Inferior parietal cortex (tissue), 1 donor: ENCODE data around the gene VAMP1.
"Not testable (repeated sequence)": the region's sequence is repeated elsewhere in the genome, so short reads cannot be mapped to it uniquely, and the experiment has no call there.

Experiments used
- DNase-seq: peaks from one replicate; pipeline ENCODE4 v3.0.0-alpha.2; 2016; ENCODE audit errors: extremely low spot score

Gene VAMP1

DNA sequence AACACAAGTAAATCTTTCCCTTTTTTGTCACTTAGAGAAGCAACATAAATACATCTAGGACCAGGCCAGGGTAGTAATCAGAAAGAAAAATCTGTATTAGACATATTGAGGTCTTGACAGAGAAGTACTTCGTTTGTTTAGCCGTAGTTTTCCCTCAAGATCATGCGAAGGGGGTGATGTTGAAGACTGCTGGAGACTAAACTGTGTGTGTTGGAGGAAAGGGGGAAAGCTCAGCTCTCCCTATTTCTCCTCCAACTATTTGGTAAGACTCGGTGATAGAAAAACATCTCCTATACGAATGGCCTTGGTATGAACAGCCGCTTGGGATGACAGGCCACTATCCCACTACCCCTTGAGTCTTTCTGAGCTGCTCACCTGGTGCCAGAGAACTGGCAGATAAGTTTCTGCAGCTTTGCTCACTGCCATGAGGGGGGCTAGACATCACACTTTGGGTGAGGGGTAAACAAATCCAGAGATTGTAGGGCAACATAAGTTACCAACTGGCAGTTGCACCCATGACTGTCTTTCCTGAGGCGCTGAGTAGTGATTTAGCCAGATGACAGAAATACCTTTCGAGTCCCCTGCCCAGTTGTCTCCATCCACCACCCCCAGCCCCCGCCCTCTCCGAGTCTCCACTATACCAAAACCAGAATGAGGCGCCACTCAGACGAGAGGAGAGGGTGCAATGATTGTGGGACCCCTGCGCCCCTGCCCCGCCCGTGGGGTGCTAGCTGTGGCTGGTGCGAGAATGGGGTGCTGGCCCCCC is 685 bp downstream of the VAMP1 start:
- no peak for DNase-seq

DNA sequence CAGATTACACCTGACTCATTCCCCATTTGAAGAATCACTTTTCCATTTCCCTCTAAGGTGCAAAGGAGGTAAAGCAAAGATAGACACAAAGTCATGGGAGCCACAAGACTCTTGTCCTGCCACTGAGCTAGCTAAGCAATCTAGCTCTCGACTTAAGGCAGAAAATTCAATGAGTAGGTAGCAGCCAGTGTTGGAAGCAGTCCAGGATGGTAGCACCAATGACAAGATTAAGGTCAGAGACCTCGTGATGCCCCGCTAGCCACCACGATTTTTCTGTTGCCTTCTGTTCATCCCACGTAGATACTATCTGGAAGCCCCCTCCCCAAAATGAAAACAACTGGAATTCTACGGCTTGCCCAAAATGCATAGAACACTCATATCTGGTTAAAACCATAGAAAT is 1.4 kb downstream of the VAMP1 start:
- no peak for DNase-seq

DNA sequence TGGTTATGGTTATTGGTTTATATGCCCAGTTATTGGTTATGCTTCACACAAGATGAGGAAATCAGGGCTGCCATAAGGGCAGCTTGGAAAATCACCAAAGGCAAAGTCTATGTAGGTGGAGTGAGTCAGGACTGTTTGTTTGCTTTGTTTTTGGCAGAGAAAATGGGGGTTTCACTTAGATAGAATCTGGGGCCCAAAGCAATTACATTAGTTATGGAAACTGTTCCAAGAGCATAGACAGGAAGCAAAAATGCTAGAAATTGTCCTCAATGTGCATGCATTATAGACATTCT is 2.2 kb downstream of the VAMP1 start:
- no peak for DNase-seq

DNA sequence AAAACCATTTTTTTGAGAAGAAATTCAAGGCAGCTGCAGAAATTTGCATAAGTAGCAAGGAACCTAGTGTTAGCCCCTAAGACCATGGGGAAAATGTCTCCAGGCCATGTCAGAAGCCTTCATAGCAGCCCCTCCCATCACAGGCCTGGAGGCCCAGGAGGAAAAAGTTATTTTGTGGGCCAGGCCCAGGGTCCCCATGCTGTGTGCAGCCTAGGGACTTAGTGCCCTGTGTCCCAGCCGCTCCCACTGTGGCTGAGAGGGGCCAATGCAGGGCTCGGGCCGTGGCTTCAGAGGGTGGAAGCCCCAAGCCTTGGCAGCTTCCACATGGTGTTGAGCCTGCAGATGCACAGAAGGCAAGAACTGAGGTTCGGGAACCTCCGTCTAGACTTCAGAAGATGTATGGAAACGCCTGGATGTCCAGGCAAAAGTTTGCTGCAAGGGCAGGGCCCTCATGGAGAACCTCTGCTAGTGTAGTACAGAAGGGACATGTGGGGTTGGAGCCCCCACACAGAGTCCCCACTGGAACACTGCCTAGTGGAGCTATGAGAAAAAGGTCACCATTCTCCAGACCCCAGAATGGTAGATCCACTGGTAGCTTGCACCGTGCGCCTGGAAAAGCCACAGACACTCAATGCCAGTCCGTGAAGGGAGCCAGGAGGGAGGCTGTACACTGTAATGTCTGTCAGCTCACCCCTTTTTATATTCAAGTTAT is 2.8 kb downstream of the VAMP1 start:
- not testable (repeated sequence) for DNase-seq

DNA sequence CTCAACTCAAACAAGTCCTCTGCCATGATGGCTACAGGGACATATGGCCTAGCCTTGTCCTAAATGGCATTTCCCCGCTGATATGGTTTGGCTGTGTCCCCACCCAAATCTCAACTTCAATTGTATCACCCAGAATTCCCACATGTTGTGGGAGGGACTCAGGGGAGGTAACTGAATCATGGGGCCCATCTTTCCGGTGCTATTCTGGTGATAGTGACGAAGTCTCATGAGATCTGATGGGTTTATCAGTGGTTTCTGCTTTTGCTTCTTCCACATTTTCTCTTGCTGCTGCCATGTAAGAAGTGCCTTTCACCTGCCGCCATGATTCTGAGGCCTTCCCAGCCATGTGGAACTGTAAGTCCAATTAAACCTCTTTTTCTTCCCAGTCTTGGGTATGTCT is 3.7 kb downstream of the VAMP1 start:
- DNase-seq, result not testable (repeated sequence)

DNA sequence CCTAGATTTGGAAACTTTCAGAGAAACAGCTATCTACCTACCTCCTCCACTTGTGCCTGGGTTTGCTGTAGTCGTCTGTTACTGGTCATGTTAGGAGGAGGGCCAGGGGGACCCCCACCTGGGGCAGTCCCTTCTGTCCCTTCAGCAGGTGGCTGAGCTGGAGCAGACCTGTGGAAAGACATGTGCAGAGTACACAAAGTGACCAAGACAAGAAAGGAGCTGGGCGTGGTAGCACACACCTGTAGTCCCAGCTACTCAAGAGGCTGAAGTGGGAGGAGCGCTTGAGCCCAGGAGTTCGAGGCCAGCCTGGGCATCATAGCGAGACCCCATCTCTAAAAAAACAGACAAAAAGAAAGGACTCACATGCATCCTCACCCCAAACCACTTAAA is 4.3 kb downstream of the VAMP1 start:
- DNase-seq, result no peak

DNA sequence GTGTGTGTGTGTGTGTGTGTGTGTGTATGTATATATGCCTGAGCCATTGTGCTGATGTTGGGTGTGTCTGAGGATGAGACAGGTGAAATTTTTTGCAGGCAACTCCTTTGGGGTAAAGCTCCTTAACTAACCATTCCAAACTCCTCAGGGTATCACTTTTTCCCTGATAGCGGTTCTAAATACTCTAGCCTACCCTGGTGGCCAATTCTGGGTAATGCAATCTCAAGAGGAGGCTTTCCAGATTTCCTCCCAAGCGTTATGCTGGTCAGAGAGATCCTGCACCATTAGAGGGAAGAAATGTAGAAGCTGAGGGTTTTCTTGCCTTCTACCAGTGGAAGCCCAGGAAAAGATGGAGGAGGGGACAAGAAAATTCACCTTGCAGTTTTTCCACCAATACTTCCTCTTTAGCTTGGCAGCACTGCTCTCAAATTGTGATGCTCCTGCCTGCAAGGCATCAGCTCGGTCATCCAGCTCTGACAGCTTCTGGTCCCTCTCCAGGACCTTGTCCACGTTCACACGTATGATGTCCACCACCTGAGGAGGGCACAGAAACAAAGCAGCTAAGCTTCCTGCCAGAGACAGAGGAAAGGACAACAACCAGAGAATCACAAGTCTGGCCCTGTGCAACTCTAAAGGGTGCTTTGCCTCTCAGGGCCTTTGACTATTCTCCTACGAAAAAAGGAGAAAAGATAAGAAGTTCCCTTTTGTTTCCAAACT is 4.9 kb downstream of the VAMP1 start:
- peak; percentile 82 for DNase-seq

DNA sequence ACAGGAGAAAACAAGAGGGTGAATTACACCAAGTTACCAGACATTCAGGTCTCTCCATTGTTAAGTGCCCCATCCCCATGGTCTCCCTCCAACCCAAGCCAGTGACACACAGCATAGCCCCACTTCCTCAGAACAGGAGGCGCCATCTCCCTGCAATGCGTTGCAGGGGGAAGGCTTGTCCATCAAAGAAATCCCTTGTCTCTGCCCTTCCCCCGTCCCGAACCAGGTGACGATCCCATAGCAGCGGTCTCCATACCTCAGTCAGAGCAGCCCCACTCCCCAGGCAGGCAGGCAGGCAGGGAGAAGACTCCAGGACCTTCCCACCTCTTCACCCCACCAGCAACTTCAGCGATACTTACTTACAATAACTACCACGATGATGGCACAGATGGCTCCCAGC is 5.9 kb downstream of the VAMP1 start:
- DNase-seq, result no peak

DNA sequence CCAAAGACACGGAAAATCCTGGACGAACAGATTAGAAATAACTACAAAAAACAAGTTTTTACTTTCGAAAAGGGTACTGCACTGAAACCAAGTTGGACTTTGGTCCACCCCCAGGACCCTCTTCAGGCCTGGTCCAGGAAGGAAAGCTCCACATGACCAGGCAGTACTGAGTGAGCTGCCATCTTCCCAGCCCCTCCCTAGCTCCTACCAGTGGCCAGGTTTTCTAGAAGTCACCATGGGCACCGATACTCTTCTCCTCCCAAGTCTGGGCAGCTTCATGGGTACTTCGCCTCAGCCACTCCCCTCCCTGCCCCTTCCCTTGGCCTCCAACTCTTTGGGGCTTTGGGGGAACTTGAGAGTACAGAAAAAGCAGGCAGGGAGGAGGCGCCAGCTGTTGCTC is 6.6 kb downstream of the VAMP1 start:
- no peak for DNase-seq

DNA sequence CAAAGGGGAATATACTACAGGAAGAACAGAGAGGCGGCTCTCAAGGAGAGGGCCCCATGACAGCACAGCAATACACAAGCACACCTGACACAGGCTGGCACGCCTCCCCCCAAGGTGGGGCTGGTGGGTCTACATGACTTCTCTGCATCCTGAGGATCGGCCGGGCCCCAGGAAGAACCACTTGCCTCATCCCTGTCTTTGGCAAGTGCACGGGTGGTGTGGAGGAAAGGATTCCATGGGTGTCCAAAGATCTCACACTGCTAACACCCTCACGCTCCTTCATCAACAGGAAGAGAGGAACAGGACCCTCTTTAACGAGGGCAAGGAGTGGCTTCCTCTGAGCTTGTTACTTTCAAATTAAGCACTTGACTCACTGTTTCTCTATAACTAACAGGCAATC is 7.3 kb downstream of the VAMP1 start:
- DNase-seq, result no peak

DNA sequence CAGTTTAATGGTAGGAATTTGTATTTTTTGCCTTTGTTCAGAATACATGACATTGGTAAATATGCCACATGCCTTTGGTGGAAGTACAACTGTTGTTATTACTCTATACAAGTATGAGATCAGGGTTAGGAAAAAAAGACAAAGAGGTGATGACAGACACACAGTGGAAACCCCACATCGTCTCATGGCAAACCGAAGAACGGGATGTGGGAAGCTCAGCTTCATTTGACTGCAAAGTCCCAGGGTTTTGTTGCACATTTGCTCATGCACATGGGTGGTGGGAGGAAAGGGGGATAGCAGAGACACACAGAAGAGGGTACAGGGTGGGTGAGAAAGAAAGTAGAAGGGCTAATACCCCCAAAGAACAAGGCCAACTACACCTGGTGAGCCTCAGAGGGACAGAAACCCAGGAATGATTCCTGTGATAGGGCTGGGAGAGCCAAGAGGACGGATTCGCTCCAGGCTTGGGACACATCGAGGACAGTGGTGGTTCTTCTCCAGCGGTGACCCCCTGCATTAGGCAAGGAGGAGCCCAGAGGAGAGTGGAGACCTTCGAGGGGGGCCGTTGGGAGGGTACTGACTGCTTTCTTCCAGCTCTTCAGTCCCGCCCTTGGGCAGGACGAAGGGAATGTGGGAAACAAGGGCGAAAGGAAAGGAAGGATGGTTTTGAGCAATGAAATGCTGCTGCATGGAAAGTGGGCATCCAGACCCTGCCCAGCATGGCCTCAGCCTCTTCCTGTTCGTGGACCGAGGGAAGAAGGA is 8.1 kb downstream of the VAMP1 start:
- no peak for DNase-seq

DNA sequence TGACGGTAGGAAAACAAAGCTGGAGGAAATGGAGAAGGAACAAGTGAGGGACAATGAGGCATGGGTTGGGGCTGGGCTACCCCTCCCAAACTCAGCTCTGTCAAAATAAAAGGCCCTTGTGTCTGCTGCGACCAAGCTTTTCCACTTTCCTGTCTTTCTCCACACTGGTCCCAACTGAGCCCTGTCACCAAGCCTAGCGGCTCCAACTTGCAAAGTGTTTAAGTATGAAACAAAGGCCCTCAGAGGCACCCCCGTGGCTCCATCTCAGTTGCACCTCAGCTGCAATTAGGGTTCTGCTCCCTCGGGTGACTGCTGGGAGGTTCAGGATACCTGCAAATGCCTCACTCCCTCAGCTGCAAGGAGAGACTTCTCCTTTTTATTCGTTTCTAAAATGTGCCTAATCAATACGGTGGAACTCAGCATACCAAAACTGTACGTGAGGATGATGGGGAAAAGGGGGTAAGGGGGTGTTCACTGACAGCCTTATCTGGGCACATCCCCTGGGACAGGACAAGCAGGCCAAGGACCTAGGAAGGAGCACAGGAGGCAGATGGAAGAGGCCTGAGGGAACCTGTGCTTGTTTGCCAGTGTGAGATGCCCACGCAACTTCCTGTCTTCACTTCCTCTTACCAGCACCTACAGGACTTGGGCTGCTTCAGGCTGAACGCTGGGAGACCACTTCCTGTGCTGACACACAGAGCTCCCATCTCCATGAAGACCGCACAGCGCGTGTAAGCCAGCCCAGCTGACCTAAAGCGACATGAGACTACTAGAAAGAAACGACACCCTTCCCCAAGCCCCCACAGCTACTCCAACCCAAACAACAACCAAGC is 8.9 kb downstream of the VAMP1 start:
- DNase-seq, result no peak

DNA sequence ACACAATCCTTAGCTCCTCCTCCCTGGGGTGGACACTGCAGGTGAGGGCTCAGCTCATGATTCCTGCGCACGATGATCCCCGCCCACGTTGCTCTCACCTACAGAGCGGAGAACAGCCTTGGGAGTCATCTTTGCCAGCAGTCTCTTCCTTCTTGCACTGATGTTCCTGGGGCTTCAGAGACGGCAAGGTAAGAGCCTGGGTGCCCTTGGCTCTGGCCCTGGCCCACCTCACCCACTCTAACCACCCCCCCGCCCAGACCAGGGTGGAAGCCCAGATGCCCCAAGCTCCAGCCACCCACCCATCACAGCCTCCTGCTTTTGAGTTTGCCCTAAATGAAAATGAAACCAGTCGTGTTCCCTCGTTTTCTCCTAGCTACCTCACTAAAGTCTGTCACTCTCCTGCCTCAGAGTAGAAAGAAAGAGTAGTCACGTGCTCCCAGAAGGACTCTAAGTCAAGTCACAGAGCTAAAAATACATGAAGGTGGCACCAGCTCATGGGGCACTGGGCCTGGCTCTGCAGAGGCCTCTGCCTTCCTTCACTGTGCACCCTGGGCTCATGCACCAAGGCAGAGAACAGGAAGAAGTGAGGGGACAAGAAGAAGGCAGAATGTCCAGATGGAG is 9.6 kb downstream of the VAMP1 start:
- no peak for DNase-seq

DNA sequence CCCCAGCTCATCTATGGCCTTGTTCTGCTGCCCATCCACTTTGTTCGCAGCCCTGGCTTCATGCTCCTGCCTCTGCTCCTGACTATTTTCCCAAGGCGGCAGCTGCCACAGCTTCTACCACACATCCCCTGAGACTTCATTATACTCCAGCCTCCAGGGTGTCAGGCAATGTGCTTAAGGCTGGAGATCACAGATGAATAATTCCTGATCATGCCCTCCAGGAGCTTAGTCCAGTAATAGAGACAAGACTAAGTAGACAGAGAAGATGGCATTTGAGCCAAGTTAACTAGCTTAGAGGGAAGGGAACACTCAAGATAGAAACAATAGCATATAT is 11.5 kb downstream of the VAMP1 start:
- DNase-seq, result no peak

DNA sequence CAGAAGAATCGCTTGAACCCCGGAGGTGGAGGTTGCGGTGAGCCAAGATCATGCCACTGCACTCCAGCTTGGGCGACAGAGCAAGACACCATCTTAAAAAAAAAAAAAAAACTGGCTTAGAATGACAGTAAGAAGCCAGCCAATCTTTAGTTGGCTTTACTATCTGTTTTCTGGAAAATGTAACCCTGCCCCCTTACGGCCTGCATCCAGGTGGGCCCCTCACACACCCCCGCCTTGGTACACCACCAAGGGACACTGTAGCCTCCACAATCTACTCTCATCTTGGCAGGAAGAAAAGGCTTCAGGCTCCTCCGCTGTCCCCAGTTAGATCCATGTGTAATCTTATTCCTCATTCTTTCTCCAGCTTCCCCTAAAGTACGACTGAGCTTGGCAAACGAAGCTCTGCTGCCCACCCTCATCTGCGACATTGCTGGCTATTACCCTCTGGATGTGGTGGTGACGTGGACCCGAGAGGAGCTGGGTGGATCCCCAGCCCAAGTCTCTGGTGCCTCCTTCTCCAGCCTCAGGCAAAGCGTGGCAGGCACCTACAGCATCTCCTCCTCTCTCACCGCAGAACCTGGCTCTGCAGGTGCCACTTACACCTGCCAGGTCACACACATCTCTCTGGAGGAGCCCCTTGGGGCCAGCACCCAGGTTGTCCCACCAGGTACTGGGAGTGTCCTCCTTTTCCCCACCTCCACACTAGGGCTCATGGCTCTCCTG is 12.0 kb downstream of the VAMP1 start:
- DNase-seq, result no peak

DNA sequence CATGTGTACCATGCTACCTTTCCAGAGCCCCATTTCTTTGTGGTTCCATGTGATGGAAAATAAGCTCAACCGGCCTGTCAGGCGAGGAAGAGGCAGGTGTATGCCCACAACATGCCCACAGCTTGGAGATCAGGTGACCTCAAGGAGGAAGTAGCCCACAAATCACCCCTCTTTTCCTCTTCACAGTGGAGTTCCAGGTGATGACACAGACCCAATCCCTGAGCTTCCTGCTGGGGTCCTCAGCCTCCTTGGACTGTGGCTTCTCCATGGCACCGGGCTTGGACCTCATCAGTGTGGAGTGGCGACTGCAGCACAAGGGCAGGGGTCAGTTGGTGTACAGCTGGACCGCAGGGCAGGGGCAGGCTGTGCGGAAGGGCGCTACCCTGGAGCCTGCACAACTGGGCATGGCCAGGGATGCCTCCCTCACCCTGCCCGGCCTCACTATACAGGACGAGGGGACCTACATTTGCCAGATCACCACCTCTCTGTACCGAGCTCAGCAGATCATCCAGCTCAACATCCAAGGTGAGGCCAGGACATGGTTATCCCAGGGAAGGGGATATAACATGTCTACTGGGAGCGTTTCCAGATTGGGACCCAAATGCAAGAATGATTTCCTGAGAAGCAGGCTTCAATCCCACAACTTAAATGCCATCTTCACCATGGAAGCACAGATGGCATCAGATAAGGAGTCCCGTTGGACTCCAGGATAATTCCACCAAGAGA is 13.1 kb downstream of the VAMP1 start:
- no peak for DNase-seq

DNA sequence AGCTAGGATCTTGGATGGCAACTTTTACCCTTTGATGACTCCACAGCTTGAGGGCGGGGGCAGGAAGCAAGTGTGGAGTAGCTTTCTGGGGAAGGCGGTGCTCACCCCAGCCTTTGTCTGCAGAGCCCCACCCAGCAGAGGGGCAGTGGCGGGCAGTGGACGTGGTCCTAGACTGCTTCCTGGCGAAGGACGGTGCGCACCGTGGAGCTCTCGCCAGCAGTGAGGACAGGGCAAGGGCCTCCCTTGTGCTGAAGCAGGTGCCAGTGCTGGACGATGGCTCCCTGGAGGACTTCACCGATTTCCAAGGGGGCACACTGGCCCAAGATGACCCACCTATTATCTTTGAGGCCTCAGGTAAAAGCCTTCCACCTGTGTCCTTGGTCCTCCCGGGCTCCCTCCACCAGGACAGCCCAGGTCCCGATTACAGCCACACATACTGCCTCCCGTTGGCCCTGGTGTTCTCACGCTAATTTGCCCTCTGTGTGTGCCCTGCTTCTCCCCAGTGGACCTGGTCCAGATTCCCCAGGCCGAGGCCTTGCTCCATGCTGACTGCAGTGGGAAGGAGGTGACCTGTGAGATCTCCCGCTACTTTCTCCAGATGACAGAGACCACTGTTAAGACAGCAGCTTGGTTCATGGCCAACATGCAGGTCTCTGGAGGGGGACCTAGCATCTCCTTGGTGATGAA is 17.4 kb downstream of the VAMP1 start:
- no peak for DNase-seq

DNA sequence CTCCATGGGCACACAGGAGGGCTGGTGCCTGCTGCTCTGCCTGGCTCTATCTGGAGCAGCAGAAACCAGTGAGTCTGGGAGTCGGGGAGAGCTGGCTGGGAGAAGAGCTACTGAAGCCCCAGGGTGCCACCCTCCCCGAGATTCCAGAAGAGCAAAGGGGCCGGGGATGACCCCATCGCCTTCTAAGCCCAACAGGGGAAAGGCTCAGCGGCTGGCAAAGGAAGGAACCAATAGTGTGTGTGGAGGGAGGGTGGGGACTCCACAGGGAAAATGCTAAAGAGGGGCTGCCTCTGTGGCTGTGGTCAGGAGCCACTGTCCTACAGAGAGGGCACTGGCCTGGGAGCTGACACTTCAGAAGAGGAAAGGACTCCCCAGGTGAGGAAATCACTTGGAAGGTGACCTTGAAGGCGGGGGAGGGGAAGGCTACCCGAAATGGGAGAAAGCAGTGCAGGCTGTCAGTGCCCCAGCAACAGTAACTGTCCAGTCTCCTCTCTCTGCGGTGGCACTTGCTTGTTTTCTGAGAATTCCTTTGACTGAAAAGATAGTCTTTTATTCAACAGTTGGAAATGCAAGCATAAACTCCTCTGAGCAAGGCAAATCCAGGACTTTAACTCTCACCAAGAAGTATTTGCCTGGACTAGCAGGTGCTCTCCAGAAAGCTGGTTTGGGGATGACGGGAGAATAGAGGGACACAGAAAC is 18.1 kb downstream of the VAMP1 start:
- no peak for DNase-seq
